ENCODE measurements around the gene TOMM5.

- TF ChIP-seq EZH2phosphoT487 (IDR thresholded peaks at IDR 0.05; ENCODE audit: borderline replicate concordance, low read length) (no peak), CTCF (IDR thresholded peaks at IDR 0.05; ENCODE audit: low read depth, low read length, poor library complexity, severe bottlenecking) (no peak)
Observed at GRCh38 chr9:37575511-37575914, 16.9 kb downstream of the TOMM5 start.
